GM19043 (cell line): ENCODE data around the gene LSM12.
A peak's percentile ranks its signal among the peaks of the same experiment; 100 is the strongest.
"Not testable (repeated sequence)": the region's sequence is repeated elsewhere in the genome, so short reads cannot be mapped to it uniquely, and the experiment has no call there.

Source experiments
- ATAC-seq: cut with Tn5 transposase; IDR thresholded peaks from one replicate; pipeline ENCODE4 v1.9.1; 2021; ENCODE audit warnings: low read depth; ENCODE audit not compliant: unreplicated experiment

Gene LSM12

GRCh38 chr17:44076716-44077594 lies 10.5 kb upstream of the LSM12 start:
- ATAC-seq, result no peak

- no peak for ATAC-seq
Measured at GRCh38 chr17:44075598-44076293, 9.3 kb upstream of the LSM12 start.

GRCh38 chr17:44074911-44075285 lies 8.4 kb upstream of the LSM12 start:
- no peak for ATAC-seq

- ATAC-seq, result no peak
Measured at GRCh38 chr17:44074231-44074910, 7.9 kb upstream of the LSM12 start.

GRCh38 chr17:44071772-44072171 lies 5.3 kb upstream of the LSM12 start:
- no peak for ATAC-seq

GRCh38 chr17:44071198-44071520 lies 4.7 kb upstream of the LSM12 start:
- no peak for ATAC-seq

GRCh38 chr17:44070455-44071197 lies 4.2 kb upstream of the LSM12 start, which contains the start of gene G6PC3:
G6PC3 (plus strand) TSS chr17:44070735; CDS start chr17:44070966, 231 bp downstream.
- ATAC-seq, result peak; percentile 71

GRCh38 chr17:44069974-44070454 lies 3.5 kb upstream of the LSM12 start:
- no peak for ATAC-seq

GRCh38 chr17:44067545-44067940 lies 1.1 kb upstream of the LSM12 start:
- ATAC-seq, result no peak

GRCh38 chr17:44065668-44066203 lies 735 bp downstream of the LSM12 start:
- no peak for ATAC-seq

GRCh38 chr17:44063704-44064639 lies 2.5 kb downstream of the LSM12 start:
- no peak for ATAC-seq

GRCh38 chr17:44062871-44063270 lies 3.6 kb downstream of the LSM12 start:
- no peak for ATAC-seq

- ATAC-seq, result no peak
Measured at GRCh38 chr17:44061446-44061845, 5.0 kb downstream of the LSM12 start.

GRCh38 chr17:44059101-44059892 lies 7.2 kb downstream of the LSM12 start:
- no peak for ATAC-seq

GRCh38 chr17:44053125-44053872 lies 13.2 kb downstream of the LSM12 start:
- no peak for ATAC-seq

GRCh38 chr17:44049294-44050060 lies 17.0 kb downstream of the LSM12 start:
- no peak for ATAC-seq

GRCh38 chr17:44046893-44047292 lies 19.6 kb downstream of the LSM12 start:
- ATAC-seq, result not testable (repeated sequence)
